GM12875 (cell line): ENCODE measurements around the gene DYRK1A.

ENCODE experiments used
- H3K4me3 ChIP-seq: one replicate; pipeline ENCODE4 v1.5.1; 2011; ENCODE audit warnings: low read depth, low read length, control low read depth
- TF ChIP-seq, protein P1 (sequence below): IDR thresholded peaks from 2 replicates; pipeline ENCODE4 v1.5.1; 2011; ENCODE audit warnings: low read depth, mild to moderate bottlenecking, control low read depth, inconsistent platforms, low read length, moderate library complexity, borderline replicate concordance; ENCODE audit not compliant: insufficient read depth

The DYRK1A gene

DNA sequence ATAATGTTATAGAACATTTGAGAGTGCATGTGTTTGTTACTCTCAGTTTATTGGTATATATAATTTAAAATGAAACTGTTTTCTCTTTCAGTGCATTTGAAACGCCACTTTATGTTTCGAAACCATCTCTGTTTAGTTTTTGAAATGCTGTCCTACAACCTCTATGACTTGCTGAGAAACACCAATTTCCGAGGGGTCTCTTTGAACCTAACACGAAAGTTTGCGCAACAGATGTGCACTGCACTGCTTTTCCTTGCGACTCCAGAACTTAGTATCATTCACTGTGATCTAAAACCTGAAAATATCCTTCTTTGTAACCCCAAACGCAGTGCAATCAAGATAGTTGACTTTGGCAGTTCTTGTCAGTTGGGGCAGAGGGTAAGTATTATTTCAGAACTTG, 123.5 kb downstream of the DYRK1A start:
- TF ChIP-seq, protein P1, sequence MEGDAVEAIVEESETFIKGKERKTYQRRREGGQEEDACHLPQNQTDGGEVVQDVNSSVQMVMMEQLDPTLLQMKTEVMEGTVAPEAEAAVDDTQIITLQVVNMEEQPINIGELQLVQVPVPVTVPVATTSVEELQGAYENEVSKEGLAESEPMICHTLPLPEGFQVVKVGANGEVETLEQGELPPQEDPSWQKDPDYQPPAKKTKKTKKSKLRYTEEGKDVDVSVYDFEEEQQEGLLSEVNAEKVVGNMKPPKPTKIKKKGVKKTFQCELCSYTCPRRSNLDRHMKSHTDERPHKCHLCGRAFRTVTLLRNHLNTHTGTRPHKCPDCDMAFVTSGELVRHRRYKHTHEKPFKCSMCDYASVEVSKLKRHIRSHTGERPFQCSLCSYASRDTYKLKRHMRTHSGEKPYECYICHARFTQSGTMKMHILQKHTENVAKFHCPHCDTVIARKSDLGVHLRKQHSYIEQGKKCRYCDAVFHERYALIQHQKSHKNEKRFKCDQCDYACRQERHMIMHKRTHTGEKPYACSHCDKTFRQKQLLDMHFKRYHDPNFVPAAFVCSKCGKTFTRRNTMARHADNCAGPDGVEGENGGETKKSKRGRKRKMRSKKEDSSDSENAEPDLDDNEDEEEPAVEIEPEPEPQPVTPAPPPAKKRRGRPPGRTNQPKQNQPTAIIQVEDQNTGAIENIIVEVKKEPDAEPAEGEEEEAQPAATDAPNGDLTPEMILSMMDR = no peak
- H3K4me3 ChIP-seq = no peak overlapping the region

DNA sequence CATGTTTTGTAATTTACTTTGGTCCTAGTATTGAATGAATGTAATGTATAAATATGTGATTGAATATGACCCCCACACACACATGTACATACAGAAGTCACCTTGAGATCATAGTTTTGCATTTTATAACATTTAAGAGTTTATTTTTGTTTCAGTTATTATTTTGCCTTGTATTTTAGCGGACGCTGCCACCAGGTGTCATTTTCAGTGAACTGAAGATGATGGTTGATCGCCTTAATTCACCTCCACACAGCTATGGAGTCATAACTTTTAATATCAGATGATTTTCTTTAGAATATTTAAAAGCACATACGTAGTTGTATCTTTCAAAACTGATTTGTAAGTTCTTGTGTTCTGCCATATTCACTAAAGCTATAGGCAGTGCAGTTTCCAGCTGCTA, 130.4 kb downstream of the DYRK1A start:
- H3K4me3 ChIP-seq = no peak overlapping the region
- TF ChIP-seq, protein P1 = no peak

- TF ChIP-seq, protein P1 = no peak
- H3K4me3 ChIP-seq = no peak overlapping the region
Measured at GRCh38 chr21:37498664-37499063, 132.1 kb downstream of the DYRK1A start.

DNA sequence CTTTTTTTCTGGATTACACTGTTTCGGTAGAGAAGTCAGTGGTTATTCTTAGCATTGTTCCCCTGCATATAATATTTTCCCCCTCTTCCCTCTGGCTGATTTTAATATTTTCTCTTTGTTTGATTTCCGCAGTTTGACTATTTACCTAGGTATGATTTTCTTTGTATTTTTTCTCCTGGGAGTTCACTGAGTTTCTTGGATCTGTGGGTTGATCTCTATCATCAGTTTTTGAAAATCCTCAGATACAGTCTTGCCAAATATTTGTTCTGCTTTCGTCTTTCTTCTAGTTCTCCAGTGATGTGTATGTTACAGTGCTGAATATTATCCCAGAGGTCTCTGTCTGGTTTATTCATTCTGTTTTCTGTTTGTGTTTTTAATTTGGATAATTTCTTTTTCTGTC, 136.4 kb downstream of the DYRK1A start:
- TF ChIP-seq, protein P1 = no peak

DNA sequence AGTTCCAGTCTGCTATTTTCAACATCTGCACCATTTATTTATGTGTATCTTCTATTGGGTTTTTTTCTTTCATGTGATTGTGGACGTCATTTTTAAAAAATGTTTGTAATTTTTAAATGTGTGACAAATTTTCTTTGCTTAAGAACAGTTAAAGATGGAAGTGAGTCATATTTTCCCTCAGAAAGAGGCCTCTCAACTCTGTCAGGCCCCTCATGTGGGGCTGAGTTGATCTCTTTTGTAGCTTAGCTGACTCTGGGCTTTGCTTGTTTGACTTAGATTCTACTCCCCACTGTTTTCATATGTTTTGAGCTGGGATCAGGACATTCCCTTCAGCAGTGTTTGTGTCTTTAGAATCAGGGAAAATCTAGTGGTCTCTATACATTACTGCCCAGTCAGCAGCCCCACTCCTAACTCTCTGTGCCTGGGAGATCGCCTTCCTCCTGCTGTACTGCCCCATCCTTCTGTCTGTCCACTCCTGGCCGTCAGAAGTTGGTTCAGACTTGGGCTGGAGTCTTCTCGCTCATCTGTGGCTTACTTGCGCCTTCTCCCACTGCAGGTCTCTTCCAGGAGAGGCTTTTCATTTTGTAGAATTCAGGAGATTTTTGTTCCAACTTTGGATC, 137.4 kb downstream of the DYRK1A start:
- H3K4me3 ChIP-seq = no peak overlapping the region
- TF ChIP-seq, protein P1 = no peak

More for the DNA sequence above, 136.4 kb downstream of the DYRK1A start:
- no peak overlapping the region for H3K4me3 ChIP-seq

- no peak overlapping the region for H3K4me3 ChIP-seq
- TF ChIP-seq, protein P1 = no peak
Measured at GRCh38 chr21:37505963-37506362, 139.4 kb downstream of the DYRK1A start.

- TF ChIP-seq, protein P1 = no peak
- no peak overlapping the region for H3K4me3 ChIP-seq
Measured at GRCh38 chr21:37507716-37508115, 141.1 kb downstream of the DYRK1A start.
